Measurements from ENCODE around the gene TEKTIP1. TPM values are rescaled to one million over a fixed set of nuclear protein-coding genes. Genes with fewer than 3 reads are reported as not detected.
"Not testable (repeated sequence)": the region's sequence is repeated elsewhere in the genome, so short reads cannot be mapped to it uniquely, and the experiment has no call there.

TEKTIP1 gene
- total and polyA plus RNA-seq, 2 experiments from 2014 or later = 1.5 TPM; not detected in 1

DNA sequence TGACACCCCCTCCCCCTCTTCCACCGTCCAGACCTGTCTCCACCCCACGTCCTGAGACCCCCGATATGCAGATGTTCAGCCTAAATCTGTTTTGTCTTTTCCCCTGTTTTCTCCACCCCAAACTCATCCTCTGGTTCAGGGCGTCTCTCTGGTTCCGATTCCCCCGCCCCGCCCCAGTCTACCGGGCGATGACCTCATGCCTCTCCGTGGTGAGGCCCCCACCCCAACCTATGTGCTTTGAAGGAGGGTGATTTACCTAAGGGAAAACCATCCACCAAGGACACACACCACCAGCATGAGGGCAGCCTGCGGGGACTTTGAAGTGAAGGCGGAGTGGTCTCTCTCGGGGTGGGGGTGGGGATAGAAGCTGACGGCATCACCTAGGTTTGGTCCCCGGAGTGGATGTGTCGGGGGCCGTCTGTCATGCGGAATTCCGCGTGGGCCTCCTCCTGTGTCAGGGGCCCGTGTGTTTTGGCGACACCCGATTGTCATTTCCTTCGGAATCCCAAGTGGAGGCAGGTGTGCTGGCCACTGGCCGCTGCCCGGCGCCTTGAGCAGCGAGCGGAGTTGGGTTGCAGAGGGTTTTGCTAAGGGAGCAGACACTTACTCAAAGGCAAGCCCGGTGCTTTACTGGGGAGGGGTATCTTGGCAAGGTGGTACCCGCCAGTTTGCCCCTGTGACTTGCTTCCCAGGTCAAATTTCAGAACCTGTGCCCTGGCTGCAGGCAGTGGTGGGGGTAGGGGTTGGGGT lies 31.4 kb upstream of the TEKTIP1 start:
- Histone ChIP-seq H3K27me3 (no peaks in the 10 kb centered on the region), H2AFZ (no peak overlapping the region), H3K4me3 (peak overlapping the region; percentile 94), H3K79me2 (peaks cover 63% of the 10 kb centered on the region), H3K27ac (peak overlapping the region; percentile 85), H3K36me3 (replicated peaks; ENCODE audit: insufficient read depth, low read depth) (no peaks in the 10 kb centered on the region), H3K9me2 (replicated peaks; ENCODE audit: insufficient read depth) (no peaks in the 10 kb centered on the region), H4K20me1 (ENCODE audit: insufficient read depth, poor library complexity, severe bottlenecking) (peaks cover 49% of the 10 kb centered on the region), H3K4me1 (ENCODE audit: insufficient read depth) (peaks cover 10% of the 10 kb centered on the region), H3K4me2 (peak overlapping the region; percentile 96), H3K9me3 (ENCODE audit: low read depth) (no peaks in the 10 kb centered on the region)
- TF ChIP-seq, protein P1, sequence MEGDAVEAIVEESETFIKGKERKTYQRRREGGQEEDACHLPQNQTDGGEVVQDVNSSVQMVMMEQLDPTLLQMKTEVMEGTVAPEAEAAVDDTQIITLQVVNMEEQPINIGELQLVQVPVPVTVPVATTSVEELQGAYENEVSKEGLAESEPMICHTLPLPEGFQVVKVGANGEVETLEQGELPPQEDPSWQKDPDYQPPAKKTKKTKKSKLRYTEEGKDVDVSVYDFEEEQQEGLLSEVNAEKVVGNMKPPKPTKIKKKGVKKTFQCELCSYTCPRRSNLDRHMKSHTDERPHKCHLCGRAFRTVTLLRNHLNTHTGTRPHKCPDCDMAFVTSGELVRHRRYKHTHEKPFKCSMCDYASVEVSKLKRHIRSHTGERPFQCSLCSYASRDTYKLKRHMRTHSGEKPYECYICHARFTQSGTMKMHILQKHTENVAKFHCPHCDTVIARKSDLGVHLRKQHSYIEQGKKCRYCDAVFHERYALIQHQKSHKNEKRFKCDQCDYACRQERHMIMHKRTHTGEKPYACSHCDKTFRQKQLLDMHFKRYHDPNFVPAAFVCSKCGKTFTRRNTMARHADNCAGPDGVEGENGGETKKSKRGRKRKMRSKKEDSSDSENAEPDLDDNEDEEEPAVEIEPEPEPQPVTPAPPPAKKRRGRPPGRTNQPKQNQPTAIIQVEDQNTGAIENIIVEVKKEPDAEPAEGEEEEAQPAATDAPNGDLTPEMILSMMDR (IDR thresholded peaks at IDR 0.05; ENCODE audit: poor library complexity) = no peak
- TF ChIP-seq EZH2phosphoT487 (IDR thresholded peaks at IDR 0.05; ENCODE audit: low read depth, severe bottlenecking, unreplicated experiment) = no peak
- TF ChIP-seq EZH2 (IDR thresholded peaks at IDR 0.05; ENCODE audit: borderline replicate concordance) = no peak
- peak; percentile 79 for DNase-seq (ENCODE audit: low spot score)
- 15% methylated on average over 26 of the region's 31 CpGs for WGBS (ENCODE audit: low lambda C conversion rate, missing lambda C conversion rate)

DNA sequence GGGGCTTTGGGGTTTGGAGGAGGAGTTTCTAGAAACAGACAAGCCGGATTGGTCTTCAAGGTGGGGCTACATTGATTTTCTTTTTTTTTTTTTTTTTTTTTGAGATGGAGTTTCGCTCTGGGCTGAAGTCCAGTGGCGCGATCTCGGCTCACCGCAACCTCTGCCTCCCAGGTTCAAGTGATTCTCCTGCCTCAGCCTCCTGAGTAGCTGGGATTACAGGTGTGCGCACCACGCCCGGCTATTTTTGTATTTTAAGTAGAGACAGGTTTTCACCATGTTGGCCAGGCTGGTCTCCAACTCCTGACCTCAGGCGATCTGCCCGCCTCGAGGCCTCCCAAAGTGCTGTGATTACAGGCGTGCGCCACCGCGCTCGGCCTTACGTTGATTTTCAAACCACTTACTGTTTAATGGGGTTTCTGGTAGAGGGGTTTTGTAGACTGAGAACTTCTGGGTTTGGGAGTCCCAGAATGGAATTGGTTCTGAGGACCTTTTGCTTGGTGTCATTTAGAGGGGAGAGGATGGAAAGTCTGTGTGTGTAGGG lies 30.8 kb upstream of the TEKTIP1 start:
- H3K79me2 ChIP-seq = peaks cover 70% of the 10 kb centered on the region
- peaks cover 56% of the 10 kb centered on the region for H4K20me1 ChIP-seq (ENCODE audit: insufficient read depth, poor library complexity, severe bottlenecking)
- H2AFZ ChIP-seq; H3K9me3 ChIP-seq (ENCODE audit: low read depth); H3K9me2 ChIP-seq (replicated peaks; ENCODE audit: insufficient read depth); H3K36me3 ChIP-seq (replicated peaks; ENCODE audit: insufficient read depth, low read depth); DNase-seq (ENCODE audit: low spot score); H3K27me3 ChIP-seq: not testable (repeated sequence)
- peaks cover 10% of the 10 kb centered on the region for H3K4me1 ChIP-seq (ENCODE audit: insufficient read depth)
- peak overlapping the region; percentile 96 for H3K4me2 ChIP-seq
- WGBS (ENCODE audit: low lambda C conversion rate, missing lambda C conversion rate) = 86% methylated on average over 16 of the region's 18 CpGs
- H3K4me3 ChIP-seq = peak overlapping the region; percentile 94
- peak overlapping the region; percentile 85 for H3K27ac ChIP-seq

DNA sequence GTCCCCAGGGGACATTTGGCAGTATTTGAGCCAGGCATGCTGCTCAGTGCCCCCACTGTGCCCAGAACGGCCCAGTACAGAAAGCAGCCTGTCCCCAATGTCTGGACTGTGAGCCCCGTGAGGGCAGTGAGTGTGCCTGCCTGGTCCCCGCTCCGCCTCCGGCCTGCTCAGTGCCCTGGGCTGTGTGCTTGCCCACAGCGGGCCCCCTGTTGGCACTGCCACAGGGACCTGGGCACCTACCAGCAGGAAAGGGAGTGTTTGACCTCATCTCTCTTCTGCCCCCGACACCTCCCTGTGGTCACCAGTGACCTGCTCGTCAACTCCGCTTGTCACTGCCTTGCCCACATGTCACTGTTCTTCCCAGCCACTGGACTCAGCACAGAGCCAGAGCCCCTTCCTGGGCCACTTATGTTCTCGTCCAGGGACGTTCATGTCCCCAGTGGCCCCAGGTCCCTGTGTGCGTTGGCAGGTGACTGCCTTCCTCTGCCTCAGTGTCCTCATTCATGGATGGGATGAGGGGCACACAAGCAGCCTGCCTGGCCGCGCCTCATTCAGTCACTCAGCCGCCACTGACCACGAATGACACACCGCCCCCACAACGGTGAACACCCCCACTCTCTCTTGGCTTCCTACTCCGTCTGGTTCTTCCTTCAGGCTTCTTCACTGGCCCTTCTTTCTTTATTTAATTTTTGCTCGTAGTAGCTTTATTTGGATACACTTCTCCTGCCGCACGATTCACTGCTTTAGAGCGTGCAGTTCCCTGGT lies 30.0 kb upstream of the TEKTIP1 start:
- Histone ChIP-seq H3K9me3 (ENCODE audit: low read depth) (no peaks in the 10 kb centered on the region), H3K4me3 (no peak overlapping the region), H3K27ac (no peak overlapping the region), H2AFZ (no peak overlapping the region), H4K20me1 (ENCODE audit: insufficient read depth, poor library complexity, severe bottlenecking) (peaks cover 64% of the 10 kb centered on the region), H3K9me2 (replicated peaks; ENCODE audit: insufficient read depth) (no peaks in the 10 kb centered on the region), H3K79me2 (peaks cover 77% of the 10 kb centered on the region), H3K36me3 (replicated peaks; ENCODE audit: insufficient read depth, low read depth) (no peaks in the 10 kb centered on the region), H3K27me3 (no peaks in the 10 kb centered on the region), H3K4me2 (peak overlapping the region; percentile 96), H3K4me1 (ENCODE audit: insufficient read depth) (peaks cover 10% of the 10 kb centered on the region)
- no peak for DNase-seq (ENCODE audit: low spot score)
- WGBS (ENCODE audit: low lambda C conversion rate, missing lambda C conversion rate) = 94% methylated on average over 23 of the region's 23 CpGs
- TF ChIP-seq, protein P1 (IDR thresholded peaks at IDR 0.05; ENCODE audit: poor library complexity) = no peak
- TF ChIP-seq EZH2 (IDR thresholded peaks at IDR 0.05; ENCODE audit: borderline replicate concordance) = no peak
- TF ChIP-seq EZH2phosphoT487 (IDR thresholded peaks at IDR 0.05; ENCODE audit: low read depth, severe bottlenecking, unreplicated experiment) = no peak

DNA sequence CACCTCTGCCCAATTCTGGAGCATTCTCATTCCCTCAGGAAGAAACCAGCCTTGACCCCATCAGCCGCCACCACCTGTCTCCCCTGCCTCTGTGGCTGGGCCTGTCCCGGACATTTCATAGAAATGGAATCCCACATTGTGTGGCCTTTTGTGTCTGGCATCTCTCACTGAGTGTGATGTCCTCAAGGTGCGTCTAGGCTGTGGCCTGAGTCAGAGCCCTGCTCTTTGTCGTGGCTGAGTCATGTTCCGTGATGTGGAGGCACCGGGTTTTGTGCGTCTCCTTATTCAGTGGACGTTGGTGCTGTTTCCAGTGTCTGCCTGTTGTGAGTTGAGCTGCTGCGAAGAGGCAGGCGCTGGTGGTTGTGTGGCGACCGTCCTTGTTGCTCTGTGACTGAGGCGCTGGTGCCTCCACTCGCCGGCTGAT lies 29.4 kb upstream of the TEKTIP1 start:
- no peak overlapping the region for H3K4me2 ChIP-seq
- peaks cover 84% of the 10 kb centered on the region for H3K79me2 ChIP-seq
- no peaks in the 10 kb centered on the region for H3K9me3 ChIP-seq (ENCODE audit: low read depth)
- no peaks in the 10 kb centered on the region for H3K27me3 ChIP-seq
- H4K20me1 ChIP-seq (ENCODE audit: insufficient read depth, poor library complexity, severe bottlenecking) = peaks cover 70% of the 10 kb centered on the region
- no peak overlapping the region for H3K27ac ChIP-seq
- H3K9me2 ChIP-seq (replicated peaks; ENCODE audit: insufficient read depth) = no peaks in the 10 kb centered on the region
- no peak overlapping the region for H3K4me3 ChIP-seq
- H2AFZ ChIP-seq = no peak overlapping the region
- H3K4me1 ChIP-seq (ENCODE audit: insufficient read depth) = peaks cover 10% of the 10 kb centered on the region
- WGBS (ENCODE audit: low lambda C conversion rate, missing lambda C conversion rate) = 91% methylated on average over 15 of the region's 15 CpGs
- DNase-seq (ENCODE audit: low spot score) = no peak
- TF ChIP-seq EZH2phosphoT487 (IDR thresholded peaks at IDR 0.05; ENCODE audit: low read depth, severe bottlenecking, unreplicated experiment) = no peak
- no peaks in the 10 kb centered on the region for H3K36me3 ChIP-seq (replicated peaks; ENCODE audit: insufficient read depth, low read depth)
